HEK293T (cell line): ENCODE measurements around the gene SHOX.

Source experiments
- ARNT ChIP-seq: fragments of 450-650 bp; IDR thresholded peaks from 2 replicates; pipeline ENCODE4 v1.6.1; 2017; ENCODE audit warnings: mild to moderate bottlenecking
- BHLHE40 ChIP-seq: fragments of 450-650 bp; IDR thresholded peaks from 2 replicates; pipeline ENCODE4 v1.6.1; 2016; ENCODE audit warnings: mild to moderate bottlenecking, moderate library complexity, borderline replicate concordance
- ELF4 ChIP-seq: fragments of 450-650 bp; IDR thresholded peaks from 2 replicates; pipeline ENCODE4 v1.6.1; 2017; ENCODE audit warnings: antibody characterized with exemption
- FOXK2 ChIP-seq: fragments of 450-650 bp; IDR thresholded peaks from 2 replicates; pipeline ENCODE4 v1.6.1; 2016; ENCODE audit warnings: mild to moderate bottlenecking
- FOXM1 ChIP-seq: fragments of 450-650 bp; IDR thresholded peaks from 2 replicates; pipeline ENCODE4 v1.6.1; 2017; ENCODE audit warnings: mild to moderate bottlenecking, borderline replicate concordance
- LEF1 ChIP-seq: fragments of 450-650 bp; IDR thresholded peaks from 2 replicates; pipeline ENCODE4 v1.6.1; 2017; ENCODE audit warnings: mild to moderate bottlenecking, borderline replicate concordance
- SUZ12 ChIP-seq: fragments of 450-650 bp; IDR thresholded peaks from 2 replicates; pipeline ENCODE4 v1.6.1; 2016; ENCODE audit warnings: mild to moderate bottlenecking
- TARDBP ChIP-seq: fragments of 450-650 bp; IDR thresholded peaks from 2 replicates; pipeline ENCODE4 v1.6.1; 2016

DNA sequence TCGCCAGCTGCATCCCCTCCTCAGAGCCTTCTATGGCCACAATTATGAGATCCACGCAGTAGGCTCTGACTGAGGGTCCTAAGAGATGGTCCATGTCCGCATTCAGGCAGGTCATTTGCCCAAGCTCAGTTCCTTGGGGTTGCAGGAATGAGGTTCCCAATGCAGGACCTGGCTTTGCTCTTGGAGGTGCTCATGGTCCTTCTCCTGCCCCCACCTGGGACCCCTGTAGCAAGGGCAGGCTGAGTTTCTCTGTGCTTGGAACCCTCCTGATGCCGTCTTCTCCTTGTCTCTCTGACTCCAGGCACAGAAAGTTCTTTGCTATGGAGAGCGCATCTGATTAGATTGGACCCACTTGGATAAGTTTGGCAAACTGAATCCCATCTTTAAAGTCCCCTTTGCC, 16.5 kb upstream of the SHOX start:
- TF ChIP-seq BHLHE40 (no peak), FOXK2 (no peak), ELF4 (no peak), SUZ12 (no peak), TARDBP (no peak), FOXM1 (no peak), ARNT (no peak), LEF1 (no peak)
